ENCODE measurements around the gene HPSE.
"Not testable (repeated sequence)": the region's sequence is repeated elsewhere in the genome, so short reads cannot be mapped to it uniquely, and the experiment has no call there.

The HPSE gene

DNA sequence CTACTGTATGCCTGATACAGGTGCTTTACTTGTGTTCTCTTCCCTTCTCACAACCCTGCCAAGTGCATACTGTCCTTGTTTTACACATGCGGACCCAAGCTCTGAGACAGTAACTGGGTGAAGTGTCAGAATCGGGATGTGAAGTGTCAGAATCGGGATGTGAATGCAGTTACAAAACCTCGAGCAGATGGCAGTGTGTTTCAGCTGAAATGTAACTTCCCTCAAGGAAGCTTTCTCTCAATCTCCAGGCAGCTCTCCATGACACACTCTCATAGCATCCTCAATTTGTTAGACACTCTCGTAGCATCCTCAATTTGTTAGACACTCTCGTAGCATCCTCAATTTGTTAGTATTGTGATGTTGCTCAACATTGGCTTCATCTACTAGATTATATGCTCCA, 1.1 kb upstream of the HPSE start:
- no peaks in the 10 kb centered on the region for H3K36me3 ChIP-seq (ENCODE audit: control insufficient read depth, insufficient read depth, low read length)
- no peak overlapping the region for H3K4me3 ChIP-seq (ENCODE audit: low read length)
- H3K9me3 ChIP-seq (ENCODE audit: control insufficient read depth, insufficient read depth, low read length) = no peaks in the 10 kb centered on the region
- H3K4me1 ChIP-seq (ENCODE audit: control insufficient read depth, insufficient read depth, low read length) = peaks cover 2% of the 10 kb centered on the region; the same call in 1 of the 2 replicates
- no peak for DNase-seq (ENCODE audit: low read depth, low spot score)
- no CpG with 5 or more reads among the region's 6 CpGs for WGBS (ENCODE audit: insufficient coverage, insufficient read length)
- H3K27me3 ChIP-seq (ENCODE audit: control insufficient read depth, insufficient read depth, low read length) = peaks cover 8% of the 10 kb centered on the region
- no peak overlapping the region for H3K27ac ChIP-seq (ENCODE audit: low read length)

DNA sequence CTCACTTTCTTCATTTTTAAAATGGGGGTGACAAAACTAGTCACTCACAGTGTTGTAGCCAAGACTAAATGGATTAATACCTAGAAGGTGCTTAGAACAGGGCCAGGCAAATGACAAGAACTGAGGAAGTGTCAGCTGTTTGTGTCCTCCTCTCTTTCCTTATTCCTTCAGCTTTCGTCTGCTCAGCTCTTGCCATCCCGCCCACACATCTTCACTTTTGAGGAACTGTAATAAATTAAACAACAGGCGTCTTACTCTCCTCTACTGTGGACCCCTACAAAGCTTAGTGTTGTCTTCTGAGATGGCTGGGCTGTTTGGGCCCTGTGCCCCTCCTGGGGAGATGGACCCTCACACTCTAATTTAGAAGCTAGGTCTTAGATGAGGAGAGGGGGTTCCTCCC, 2.7 kb downstream of the HPSE start:
- no peaks in the 10 kb centered on the region for H3K36me3 ChIP-seq (ENCODE audit: control insufficient read depth, insufficient read depth, low read length)
- no peaks in the 10 kb centered on the region for H3K9me3 ChIP-seq (ENCODE audit: control insufficient read depth, insufficient read depth, low read length)
- H3K27ac ChIP-seq (ENCODE audit: low read length) = no peak overlapping the region
- H3K4me3 ChIP-seq (ENCODE audit: low read length) = no peak overlapping the region
- no peak for DNase-seq (ENCODE audit: low read depth, low spot score)
- H3K27me3 ChIP-seq (ENCODE audit: control insufficient read depth, insufficient read depth, low read length) = peaks cover 8% of the 10 kb centered on the region
- H3K4me1 ChIP-seq (ENCODE audit: control insufficient read depth, insufficient read depth, low read length) = peaks cover 2% of the 10 kb centered on the region; the same call in 1 of the 2 replicates
- no CpG with 5 or more reads among the region's 3 CpGs for WGBS (ENCODE audit: insufficient coverage, insufficient read length)

DNA sequence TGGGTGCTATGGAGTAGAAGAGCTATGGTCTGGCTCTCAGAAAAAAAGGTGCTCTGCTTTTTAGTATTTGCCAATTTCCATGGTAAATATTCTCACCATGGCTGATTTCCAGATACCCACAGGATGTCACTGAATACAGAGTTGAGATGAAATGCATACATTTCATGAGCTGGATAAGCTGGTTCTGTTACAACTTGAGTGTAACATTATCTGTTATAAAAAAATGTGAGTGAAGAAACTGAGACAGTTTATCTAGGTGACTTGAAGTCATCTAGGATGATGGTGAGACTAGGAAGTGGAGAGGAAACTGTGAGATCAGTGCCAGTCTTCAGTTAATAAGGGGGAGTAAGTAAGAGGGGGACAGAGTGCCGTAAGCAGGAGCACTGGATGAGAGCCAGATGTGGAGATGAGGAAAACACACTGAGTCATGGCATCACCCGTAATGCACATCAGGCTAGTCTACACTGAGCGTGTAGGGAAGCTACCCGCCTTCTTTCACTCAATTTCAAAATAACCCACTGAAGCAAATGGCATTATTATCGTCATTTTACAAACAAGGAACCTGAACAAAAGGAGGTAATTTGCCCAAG, 5.0 kb downstream of the HPSE start:
- WGBS (ENCODE audit: insufficient coverage, insufficient read length) = no CpG with 5 or more reads among the region's 5 CpGs
- H3K4me1 ChIP-seq (ENCODE audit: control insufficient read depth, insufficient read depth, low read length) = no peaks in the 10 kb centered on the region
- H3K9me3 ChIP-seq (ENCODE audit: control insufficient read depth, insufficient read depth, low read length) = no peaks in the 10 kb centered on the region
- H3K36me3 ChIP-seq (ENCODE audit: control insufficient read depth, insufficient read depth, low read length) = no peaks in the 10 kb centered on the region
- no peak overlapping the region for H3K4me3 ChIP-seq (ENCODE audit: low read length)
- H3K27me3 ChIP-seq (ENCODE audit: control insufficient read depth, insufficient read depth, low read length) = peaks cover 4% of the 10 kb centered on the region; the same call in 1 of the 2 replicates
- no peak overlapping the region for H3K27ac ChIP-seq (ENCODE audit: low read length)
- no peak for DNase-seq (ENCODE audit: low read depth, low spot score)

DNA sequence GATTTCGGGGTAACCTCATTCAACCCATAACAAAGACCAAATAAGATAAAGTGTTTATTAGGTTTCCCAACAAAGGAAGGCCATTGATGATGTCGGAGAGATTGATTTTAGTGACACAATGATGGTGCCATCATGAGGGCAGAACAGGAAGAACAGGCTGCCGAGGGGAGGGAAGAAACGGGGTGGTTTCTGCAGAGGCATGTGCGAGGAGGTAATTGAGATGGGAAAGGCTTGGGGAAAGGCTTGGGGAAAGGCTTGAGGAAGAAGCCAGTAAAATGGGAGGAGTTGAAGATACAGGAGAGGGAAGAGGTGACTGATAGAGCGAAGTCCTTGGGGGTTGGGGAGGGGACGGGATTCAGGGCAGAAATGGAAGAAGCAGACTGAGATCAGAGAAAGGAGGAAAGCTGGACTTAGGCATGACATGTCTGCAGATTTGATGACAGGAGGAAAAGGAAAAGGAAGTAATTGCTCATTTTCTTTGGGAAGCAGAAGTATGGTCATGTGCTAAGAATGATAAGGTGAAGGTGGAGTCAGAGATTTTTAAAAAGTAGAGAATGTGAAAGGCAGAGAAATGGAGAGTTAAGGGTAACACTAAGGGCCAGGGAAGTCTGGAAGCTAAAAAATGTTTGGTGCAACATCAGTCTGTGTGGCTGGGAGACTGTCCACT, 6.0 kb downstream of the HPSE start:
- Histone ChIP-seq H3K4me1 (ENCODE audit: control insufficient read depth, insufficient read depth, low read length) (no peaks in the 10 kb centered on the region), H3K36me3 (ENCODE audit: control insufficient read depth, insufficient read depth, low read length) (no peaks in the 10 kb centered on the region), H3K27me3 (ENCODE audit: control insufficient read depth, insufficient read depth, low read length) (no peaks in the 10 kb centered on the region), H3K27ac (ENCODE audit: low read length) (no peak overlapping the region), H3K9me3 (ENCODE audit: control insufficient read depth, insufficient read depth, low read length) (no peaks in the 10 kb centered on the region), H3K4me3 (ENCODE audit: low read length) (no peak overlapping the region)
- no peak for DNase-seq (ENCODE audit: low read depth, low spot score)
- no CpG with 5 or more reads among the region's 7 CpGs for whole genome bisulfite sequencing (ENCODE audit: insufficient coverage, insufficient read length)

DNA sequence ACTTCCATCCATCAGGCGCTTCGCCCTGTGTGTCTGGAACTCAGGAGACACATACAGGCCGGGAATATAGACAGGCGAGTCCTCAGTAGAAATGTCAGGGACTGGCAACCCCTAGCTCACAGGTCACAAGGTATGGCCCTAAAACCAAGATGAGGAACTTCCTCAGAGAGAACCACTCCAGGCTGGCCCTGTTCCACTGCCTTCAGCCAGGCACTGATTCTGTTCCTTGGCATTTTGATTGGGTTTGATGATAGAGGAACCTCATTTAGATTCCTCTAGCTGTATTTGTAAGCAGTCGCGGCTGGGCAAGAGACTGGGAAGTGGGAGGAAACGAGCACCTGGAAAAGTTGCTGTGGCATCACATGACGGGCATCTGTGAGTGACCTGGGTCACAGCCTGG, 8.1 kb downstream of the HPSE start:
- Histone ChIP-seq H3K27ac (ENCODE audit: low read length) (no peak overlapping the region), H3K4me1 (ENCODE audit: control insufficient read depth, insufficient read depth, low read length) (no peaks in the 10 kb centered on the region), H3K9me3 (ENCODE audit: control insufficient read depth, insufficient read depth, low read length) (no peaks in the 10 kb centered on the region), H3K4me3 (ENCODE audit: low read length) (no peak overlapping the region), H3K36me3 (ENCODE audit: control insufficient read depth, insufficient read depth, low read length) (no peaks in the 10 kb centered on the region), H3K27me3 (ENCODE audit: control insufficient read depth, insufficient read depth, low read length) (no peaks in the 10 kb centered on the region)
- DNase-seq (ENCODE audit: low read depth, low spot score) = no peak
- no CpG with 5 or more reads among the region's 8 CpGs for WGBS (ENCODE audit: insufficient coverage, insufficient read length)

DNA sequence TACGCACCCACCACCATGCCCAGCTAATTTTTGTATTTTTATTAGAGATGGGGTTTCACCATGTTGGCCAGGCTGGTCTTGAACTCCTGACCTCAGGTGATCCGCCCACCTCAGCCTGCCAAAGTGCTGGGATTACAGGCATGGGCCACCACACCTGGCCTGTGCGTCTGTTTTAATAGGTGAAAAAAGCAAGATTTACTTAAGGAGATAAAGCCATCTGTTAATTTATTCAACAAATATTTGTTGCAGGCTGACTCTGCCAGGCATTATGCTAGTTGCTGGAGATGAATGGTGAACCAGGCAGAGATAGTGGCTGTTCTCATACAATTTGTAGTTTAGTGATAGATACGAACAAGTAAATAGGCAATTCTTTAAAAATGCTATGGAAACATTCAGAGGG, 9.3 kb downstream of the HPSE start:
- no CpG with 5 or more reads among the region's 4 CpGs for WGBS (ENCODE audit: insufficient coverage, insufficient read length)

DNA sequence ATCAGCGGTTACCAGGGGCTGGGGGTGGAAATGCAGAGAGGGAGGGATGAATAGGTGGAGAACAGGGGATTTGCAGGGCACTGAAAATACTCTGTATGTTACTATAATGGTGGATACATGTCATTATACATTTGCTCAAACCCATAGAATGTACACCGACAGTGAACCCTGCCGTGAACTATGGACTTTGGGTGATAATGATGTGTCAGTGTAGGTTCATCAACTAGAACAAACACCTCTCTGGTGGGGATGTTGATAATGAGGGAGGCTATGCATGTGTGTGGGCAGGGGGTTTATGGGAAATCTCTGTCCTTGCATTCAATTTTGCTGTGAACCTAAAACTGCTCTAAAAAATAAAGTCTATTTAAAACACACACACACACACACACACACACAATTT, 11.5 kb downstream of the HPSE start:
- no peak for DNase-seq (ENCODE audit: low read depth, low spot score)
- no peak overlapping the region for H3K27ac ChIP-seq (ENCODE audit: low read length)
- H3K4me3 ChIP-seq (ENCODE audit: low read length) = no peak overlapping the region
- no peaks in the 10 kb centered on the region for H3K36me3 ChIP-seq (ENCODE audit: control insufficient read depth, insufficient read depth, low read length)
- H3K27me3 ChIP-seq (ENCODE audit: control insufficient read depth, insufficient read depth, low read length) = no peaks in the 10 kb centered on the region
- WGBS (ENCODE audit: insufficient coverage, insufficient read length) = no CpG with 5 or more reads among the region's 3 CpGs
- no peaks in the 10 kb centered on the region for H3K4me1 ChIP-seq (ENCODE audit: control insufficient read depth, insufficient read depth, low read length)
- H3K9me3 ChIP-seq (ENCODE audit: control insufficient read depth, insufficient read depth, low read length) = no peaks in the 10 kb centered on the region

More for the DNA sequence above, 9.3 kb downstream of the HPSE start:
- not testable (repeated sequence) for H3K4me3 ChIP-seq (ENCODE audit: low read length); H3K36me3 ChIP-seq (ENCODE audit: control insufficient read depth, insufficient read depth, low read length); H3K9me3 ChIP-seq (ENCODE audit: control insufficient read depth, insufficient read depth, low read length); H3K27ac ChIP-seq (ENCODE audit: low read length); H3K4me1 ChIP-seq (ENCODE audit: control insufficient read depth, insufficient read depth, low read length); DNase-seq (ENCODE audit: low read depth, low spot score); H3K27me3 ChIP-seq (ENCODE audit: control insufficient read depth, insufficient read depth, low read length)

DNA sequence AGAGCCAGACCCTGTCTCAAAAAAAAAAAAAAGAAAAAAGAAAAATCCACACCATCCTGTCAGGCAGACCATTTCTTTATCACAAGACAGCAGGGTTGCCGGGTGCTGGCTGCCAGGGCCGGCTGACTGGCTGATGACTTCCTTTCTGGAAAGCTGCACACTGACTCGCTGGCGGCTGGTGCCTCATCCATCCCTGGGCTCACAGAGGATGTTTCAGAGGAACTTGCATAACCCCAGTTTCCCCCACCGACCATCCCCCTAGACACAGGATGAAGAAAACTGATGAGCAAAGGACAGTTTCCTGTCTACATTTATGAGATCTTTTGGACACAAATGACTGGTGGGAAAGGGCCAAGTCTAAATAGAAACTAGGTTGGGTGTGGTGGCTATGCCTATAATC, 14.1 kb downstream of the HPSE start:
- no peaks in the 10 kb centered on the region for H3K27me3 ChIP-seq (ENCODE audit: control insufficient read depth, insufficient read depth, low read length)
- no CpG with 5 or more reads among the region's 5 CpGs for WGBS (ENCODE audit: insufficient coverage, insufficient read length)
- no peaks in the 10 kb centered on the region for H3K36me3 ChIP-seq (ENCODE audit: control insufficient read depth, insufficient read depth, low read length)
- no peak for DNase-seq (ENCODE audit: low read depth, low spot score)
- H3K4me1 ChIP-seq (ENCODE audit: control insufficient read depth, insufficient read depth, low read length) = no peaks in the 10 kb centered on the region
- no peak overlapping the region for H3K4me3 ChIP-seq (ENCODE audit: low read length)
- no peak overlapping the region for H3K27ac ChIP-seq (ENCODE audit: low read length)
- H3K9me3 ChIP-seq (ENCODE audit: control insufficient read depth, insufficient read depth, low read length) = no peaks in the 10 kb centered on the region

DNA sequence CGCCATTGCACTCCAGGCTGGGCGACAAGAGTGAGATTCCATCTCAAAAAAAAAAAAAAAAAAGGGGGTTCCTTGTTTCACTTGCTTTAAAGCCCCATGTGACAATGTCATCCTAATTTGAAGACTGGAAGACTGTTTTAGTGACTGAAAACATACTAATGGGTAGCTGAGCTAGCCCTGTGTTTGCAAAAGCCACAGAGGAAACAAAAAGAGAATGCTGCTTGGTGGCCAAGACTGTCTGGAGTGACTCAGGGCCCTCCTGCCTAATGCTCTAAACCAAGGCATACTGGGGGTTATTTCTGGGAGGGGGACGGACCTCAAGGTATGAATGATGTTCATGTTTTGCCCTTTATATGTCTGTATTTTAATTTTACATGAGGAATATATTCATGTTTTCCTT, 16.0 kb downstream of the HPSE start:
- no peaks in the 10 kb centered on the region for H3K36me3 ChIP-seq (ENCODE audit: control insufficient read depth, insufficient read depth, low read length)
- H3K4me1 ChIP-seq (ENCODE audit: control insufficient read depth, insufficient read depth, low read length) = no peaks in the 10 kb centered on the region
- H3K27ac ChIP-seq (ENCODE audit: low read length) = no peak overlapping the region
- no CpG with 5 or more reads among the region's 3 CpGs for WGBS (ENCODE audit: insufficient coverage, insufficient read length)
- no peak overlapping the region for H3K4me3 ChIP-seq (ENCODE audit: low read length)
- H3K27me3 ChIP-seq (ENCODE audit: control insufficient read depth, insufficient read depth, low read length) = no peaks in the 10 kb centered on the region
- DNase-seq (ENCODE audit: low read depth, low spot score) = no peak
- no peaks in the 10 kb centered on the region for H3K9me3 ChIP-seq (ENCODE audit: control insufficient read depth, insufficient read depth, low read length)

DNA sequence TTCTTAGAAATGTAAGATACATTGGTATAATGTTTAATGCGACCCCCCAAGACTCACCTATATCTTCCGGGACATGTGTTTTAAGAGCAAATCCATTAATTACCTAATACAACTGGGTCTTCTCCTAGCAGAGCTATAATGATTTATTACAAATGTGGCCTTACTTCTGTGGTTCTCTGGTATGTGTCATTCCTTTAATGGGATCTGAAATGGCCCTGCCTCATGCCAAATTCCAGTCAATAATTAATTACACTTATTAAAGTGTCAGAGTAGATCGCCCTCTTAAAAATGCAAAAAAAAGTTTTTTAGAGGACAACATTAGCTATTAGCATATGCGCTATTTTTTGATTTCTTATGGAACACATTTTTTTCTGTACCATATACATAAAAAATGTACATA, 17.0 kb downstream of the HPSE start:
- no peaks in the 10 kb centered on the region for H3K27me3 ChIP-seq (ENCODE audit: control insufficient read depth, insufficient read depth, low read length)
- DNase-seq (ENCODE audit: low read depth, low spot score) = no peak
- no peak overlapping the region for H3K27ac ChIP-seq (ENCODE audit: low read length)
- no peaks in the 10 kb centered on the region for H3K4me1 ChIP-seq (ENCODE audit: control insufficient read depth, insufficient read depth, low read length)
- H3K9me3 ChIP-seq (ENCODE audit: control insufficient read depth, insufficient read depth, low read length) = no peaks in the 10 kb centered on the region
- H3K4me3 ChIP-seq (ENCODE audit: low read length) = no peak overlapping the region
- no peaks in the 10 kb centered on the region for H3K36me3 ChIP-seq (ENCODE audit: control insufficient read depth, insufficient read depth, low read length)
- no CpG with 5 or more reads among the region's 4 CpGs for WGBS (ENCODE audit: insufficient coverage, insufficient read length)
